NCI-H2107 (cell line): Measurements from ENCODE around the gene KCNIP4.
"Not testable (repeated sequence)": the region's sequence is repeated elsewhere in the genome, so short reads cannot be mapped to it uniquely, and the experiment has no call there.

Experiments used
- DNase-seq: peaks from one replicate; lab custom pipeline; 2025; lab: John Stamatoyannopoulos, UW

Gene KCNIP4

DNA sequence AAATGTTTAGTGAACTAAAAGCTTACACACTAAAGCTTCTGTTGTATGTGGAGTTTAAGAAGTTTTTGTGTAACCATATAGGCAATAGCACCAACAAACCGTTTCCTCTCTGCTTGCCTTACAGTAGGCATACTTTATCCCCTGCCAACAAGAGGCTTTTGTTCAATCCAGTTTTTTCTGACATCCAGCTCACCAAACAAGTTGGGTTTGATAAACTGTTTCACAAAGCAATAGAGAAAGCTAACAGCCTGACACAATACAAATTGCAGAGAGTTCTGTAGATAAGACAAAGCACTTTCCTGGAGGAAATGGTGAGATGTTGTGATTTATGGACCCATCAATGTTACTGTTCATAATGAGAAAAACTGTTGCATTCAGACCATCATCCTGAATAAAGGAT lies 1194.5 kb downstream of the KCNIP4 start:
- no peak for DNase-seq

DNA sequence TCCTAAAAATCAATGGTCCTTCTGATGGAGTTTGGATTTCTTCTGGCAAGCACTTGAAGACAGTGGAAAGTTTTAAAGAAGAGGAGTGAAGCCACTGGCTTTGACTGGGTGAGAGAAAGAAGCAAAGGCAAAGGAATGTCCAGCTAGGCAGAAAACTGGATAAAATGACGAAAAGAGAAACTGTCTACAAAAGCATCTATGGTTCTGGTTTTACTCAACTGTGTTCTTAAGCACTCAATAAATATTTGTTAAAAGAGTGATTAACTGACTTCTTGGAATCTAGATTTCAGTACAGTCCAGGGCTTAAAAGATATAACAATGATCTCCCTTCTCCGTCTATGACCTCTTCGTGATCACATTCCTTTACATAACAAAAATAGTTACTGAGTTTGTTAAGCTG lies 1195.9 kb downstream of the KCNIP4 start:
- no peak for DNase-seq

DNA sequence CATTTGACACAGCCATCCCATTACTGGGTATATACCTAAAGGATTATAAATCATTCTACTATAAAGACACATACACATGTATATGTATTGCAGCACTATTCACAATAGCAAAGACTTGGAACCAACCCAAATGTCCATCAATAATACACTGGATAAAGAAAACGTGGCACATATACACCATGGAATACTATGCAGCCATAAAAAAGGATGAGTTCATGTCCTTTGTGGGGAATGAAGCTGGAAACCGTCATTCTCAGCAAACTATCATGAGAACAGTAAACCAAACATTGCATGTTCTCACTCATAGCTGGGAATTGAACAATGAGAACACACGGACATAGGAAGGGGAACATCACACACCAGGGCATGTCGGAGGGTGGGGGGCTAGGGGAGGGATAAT lies 1202.6 kb downstream of the KCNIP4 start:
- DNase-seq = not testable (repeated sequence)

DNA sequence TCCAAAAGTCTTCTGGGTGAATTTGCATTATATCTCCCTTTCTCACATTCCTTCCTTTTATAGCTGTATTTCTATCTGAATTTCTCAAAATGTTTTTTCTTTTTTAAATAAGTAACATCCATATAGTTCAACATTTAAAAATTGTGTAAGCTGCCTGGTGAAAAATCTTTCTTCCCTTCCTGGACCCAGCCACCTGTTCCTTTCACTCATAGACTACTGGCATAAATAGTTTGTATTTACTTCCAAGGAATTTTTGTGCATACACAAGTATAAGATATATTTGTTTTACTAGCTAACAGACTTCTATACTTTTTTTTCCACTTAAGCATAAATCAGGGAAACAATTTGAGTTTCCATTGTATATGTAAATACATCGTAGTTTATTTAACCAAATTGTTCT lies 1212.6 kb downstream of the KCNIP4 start:
- no peak for DNase-seq

DNA sequence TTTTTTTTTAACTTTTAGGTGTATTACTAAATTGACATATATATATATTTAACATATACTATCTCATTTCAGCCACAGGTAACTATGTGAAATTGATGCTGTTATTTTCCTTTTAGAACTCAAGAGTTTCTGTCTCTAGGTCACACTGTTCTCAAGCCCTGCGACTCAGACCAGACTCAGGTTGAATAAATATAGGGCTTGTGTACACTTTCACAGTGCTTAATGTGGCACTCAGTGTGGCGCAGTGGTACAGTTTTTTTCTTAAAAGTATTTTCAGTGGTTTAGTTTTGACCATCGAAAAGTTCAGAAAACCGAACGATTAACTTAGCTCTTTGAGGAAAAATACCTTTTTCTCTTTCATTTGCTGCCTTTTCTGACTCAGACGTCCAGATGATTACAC lies 1223.7 kb downstream of the KCNIP4 start:
- DNase-seq = no peak

DNA sequence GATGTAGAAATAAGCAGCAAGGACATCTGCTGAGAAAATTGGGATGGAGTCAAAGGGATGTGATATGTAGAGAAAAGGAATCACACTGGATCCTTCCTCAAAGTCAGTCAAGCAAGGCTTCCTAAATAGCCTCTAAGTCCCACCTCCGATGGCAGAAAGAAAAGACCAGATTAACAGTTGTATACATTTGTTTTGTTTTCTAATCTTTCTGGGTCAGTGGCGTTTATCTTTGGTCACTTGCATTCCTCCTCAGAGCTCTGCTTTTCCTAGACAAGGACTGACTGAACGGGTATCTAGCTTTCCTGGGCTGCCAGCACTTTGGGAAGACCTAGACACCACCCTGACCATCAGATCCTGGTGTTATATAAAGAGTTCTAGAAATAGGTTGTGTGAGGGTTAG lies 1225.1 kb downstream of the KCNIP4 start:
- DNase-seq = no peak

DNA sequence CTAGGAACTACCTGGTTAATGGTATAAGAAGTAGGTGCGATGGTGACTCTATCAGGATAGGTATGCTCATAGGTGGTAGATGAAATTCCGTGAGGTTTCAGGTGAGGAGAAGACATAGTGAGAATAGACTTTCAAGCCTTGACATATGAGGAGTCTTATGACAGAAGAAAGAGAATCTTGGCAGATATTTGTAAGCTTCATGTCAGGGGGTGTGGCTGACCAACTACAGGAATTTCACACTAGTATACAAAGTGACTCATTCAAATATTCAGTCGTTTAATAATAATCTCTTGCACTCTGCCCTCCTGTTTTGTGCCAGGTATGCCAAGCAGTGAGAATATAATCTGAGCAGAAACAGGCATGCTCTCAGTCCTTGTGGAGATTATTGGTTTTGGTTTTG lies 1225.6 kb downstream of the KCNIP4 start:
- DNase-seq = no peak

DNA sequence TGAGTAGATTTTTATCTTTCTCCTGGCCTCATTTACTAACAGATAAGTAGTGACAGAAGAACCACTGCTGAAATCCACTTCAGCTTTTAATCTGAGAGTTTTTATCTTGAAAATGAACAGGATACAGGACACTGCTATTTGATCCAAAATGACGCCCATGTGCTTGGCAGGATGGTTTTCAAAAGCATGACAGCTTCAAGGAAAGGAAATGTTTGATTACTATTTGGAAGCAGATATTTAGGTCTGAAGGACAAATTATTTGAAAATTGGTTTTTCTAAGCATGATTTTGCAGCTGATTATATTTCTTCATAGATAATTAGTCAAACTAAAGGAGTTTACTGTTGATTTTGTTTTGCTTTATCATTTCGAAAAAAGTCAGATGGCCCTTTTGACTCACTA lies 1237.2 kb downstream of the KCNIP4 start:
- no peak for DNase-seq

DNA sequence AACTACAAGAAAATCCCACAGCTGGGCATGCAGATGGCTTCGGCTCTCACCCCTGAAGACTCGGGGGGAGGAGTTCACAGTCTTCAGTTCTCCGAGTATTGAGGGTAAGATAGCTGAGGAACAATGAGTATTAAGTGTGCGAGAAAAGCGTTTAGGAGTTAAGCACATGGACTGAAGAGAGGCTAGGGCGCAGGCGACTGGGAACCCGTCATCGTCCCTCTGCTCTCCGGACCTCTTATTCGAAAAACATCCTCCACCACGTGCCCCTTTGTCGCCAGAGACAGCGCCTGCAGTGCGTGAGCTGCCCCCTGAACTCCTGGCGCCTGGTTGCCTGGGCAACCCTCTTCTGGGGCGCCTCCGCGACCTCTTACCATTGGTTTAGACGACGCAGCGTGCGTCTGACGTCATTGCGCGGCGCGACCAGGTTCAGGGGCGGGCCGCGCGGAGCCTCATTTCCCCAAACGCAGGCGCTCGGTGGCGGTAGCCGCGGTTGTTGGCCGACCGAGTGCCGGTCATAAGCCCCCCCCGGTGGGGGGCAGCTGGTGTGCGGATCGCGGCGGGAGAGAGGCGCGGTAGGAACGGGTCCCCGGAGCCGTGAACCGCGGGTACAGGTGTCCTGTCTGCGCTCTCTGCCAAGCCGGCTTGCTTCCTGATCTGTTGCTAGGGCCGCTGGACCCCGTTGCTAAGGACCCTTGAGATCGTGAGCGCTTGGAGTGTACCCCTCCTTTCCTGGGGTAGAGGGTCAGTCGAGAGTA lies 1248.4 kb downstream of the KCNIP4 start, which contains the start of gene PACRGL:
PACRGL (plus strand) TSS at position 452 of the 755 bp plus-strand sequence. CDS start 4,024 bp downstream, outside the sequence.
- DNase-seq = peak; percentile 62

DNA sequence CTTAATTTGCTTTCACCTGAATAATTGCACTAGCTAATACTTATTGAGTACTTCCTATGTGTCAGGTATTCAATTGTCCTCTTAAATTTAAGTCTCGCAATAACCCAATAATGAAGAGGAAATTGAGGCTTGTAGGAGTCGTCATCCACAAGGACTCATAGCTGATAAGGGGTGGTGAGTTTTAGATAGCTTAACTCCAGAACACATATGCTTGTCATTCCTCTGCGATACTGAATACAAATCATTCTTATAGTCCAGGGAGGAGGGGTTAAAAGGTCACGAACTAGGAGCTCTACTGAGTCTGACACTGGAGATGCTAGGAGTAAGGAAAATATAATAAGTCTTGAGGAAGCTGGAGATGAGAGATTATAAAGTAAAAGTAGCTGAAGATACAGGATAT lies 1249.8 kb downstream of the KCNIP4 start:
- no peak for DNase-seq

DNA sequence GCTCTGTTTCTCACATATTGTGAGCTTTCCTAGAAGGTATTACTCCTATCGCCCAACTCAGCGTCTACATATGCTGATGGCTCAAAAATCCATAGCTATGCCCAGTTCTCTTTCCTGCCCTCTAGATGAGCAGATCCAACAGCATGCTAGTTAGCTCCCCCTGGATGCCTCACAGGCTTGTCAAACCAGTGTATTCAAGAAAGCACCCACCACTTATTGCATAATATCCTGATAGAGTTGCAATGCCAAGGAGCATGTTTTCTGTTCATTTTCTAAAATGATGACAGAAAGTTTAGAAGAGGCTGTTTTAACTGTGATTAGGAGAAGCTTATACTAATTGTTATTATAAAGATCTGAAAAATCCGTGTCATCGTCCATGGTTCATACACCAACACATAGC lies 1250.2 kb downstream of the KCNIP4 start:
- DNase-seq = no peak

DNA sequence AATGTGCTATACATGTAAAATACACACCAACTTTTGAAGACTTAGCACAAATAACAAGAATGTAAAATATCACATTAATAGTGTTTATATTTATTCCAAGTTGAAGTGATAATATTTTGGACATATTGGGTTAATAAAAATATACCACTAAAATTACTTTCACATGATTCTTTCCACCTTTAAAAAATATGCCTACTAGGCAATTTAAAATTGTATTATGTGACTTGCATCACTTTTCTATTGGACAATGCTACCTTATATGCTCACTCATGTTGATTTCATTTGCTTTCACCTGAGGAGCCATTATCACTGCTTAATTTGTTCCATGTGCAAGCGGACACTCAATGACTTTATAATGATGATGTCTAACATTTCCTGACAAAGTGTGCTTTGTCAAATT lies 1251.8 kb downstream of the KCNIP4 start:
- DNase-seq = no peak

DNA sequence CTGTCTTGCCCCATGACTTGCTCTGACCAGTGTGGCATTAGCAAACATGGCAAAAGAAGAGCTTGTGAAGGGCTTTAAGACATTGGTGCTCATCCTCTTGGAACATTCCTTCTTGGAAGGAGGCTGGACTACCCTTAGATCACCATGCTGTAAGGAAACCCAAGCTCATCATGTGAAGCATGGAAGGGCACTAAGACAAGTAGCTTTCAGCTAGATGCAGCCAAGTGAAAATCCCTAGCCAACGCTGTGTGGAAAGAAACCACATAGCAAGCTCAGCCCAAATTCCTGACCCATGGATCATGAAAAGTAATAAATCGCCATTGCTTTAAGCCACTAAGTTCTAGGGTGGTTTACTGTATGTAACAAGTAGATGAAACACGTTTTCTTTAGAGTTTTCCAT lies 1260.7 kb downstream of the KCNIP4 start:
- no peak for DNase-seq

DNA sequence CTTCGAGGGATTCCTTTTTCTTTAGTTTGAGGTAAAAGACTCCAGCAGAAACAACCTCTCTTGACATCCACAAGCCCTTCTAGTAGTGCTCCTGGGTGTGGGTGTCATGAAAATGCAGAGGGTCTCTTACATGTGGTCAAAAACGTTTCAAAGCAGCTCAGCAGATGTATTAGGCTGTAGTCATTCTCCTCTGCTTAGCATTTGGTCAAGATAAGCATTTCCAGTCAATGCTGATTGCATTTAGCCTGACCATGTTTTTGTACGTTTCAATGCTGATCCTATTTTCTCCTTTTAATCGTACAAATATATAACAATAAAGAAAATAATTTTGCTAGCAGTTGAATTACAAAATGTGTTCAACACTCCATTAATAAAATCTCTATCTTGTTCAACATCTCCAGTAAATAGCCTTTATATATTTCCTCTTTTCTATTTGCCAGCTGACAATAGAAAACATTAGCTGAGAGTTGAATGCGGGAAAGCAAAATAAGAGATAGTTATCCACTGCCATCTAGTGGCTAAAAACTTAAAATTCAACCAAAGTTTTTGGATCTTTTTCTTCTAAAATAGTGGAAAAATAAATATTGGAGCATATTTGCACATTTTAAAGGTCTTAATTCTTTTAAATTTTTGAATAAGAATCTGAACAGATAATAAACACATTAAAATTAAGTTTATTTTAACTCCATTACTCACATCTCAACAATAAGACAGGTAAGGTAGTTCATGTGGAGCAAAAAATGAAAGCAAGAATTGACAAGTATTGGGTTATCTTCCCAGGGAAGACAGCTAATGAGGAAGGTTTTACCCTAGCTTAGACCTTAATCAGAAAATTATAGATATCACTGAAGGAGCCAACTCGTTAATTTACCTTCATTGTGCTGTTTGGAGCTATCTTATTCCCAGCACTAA lies 1263.5 kb downstream of the KCNIP4 start:
- DNase-seq = no peak

DNA sequence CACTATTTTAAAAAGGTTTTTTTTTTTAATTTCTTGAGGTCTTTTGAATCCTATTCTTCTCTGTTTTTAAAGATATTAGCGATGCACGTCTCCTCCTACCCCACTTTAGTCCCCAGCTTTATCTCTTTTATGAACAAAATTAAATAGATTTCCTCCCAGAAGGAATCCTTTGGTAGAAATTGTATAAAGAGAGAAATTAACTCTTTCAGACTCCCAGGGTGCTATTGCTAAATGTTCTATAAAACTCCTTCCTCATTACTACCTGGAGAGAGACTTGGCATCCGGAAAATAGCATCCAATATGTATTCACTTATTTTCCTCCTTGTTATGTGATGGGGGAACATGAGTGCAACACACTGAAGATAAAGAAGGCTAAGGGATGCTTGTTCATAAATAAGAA lies 1264.8 kb downstream of the KCNIP4 start:
- no peak for DNase-seq

DNA sequence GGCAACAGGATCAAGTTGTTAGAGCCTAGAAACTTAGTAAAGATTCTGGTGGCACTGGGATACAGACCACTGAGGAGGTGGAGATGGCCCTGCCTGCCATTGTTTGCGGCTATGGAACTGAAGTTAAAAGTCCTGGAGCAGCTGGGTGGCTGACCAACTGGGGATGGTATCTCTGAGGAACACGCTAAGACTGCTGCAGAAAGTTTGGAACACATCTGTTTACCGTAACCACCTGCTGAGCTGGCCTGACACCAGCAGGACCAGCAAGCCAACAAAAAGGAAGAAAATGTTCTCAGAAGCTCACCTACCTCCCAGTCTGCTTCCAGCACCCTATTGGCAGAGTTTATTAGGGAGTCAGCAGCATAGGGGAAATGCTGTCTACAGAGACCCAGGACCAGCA lies 1265.7 kb downstream of the KCNIP4 start:
- DNase-seq = no peak

DNA sequence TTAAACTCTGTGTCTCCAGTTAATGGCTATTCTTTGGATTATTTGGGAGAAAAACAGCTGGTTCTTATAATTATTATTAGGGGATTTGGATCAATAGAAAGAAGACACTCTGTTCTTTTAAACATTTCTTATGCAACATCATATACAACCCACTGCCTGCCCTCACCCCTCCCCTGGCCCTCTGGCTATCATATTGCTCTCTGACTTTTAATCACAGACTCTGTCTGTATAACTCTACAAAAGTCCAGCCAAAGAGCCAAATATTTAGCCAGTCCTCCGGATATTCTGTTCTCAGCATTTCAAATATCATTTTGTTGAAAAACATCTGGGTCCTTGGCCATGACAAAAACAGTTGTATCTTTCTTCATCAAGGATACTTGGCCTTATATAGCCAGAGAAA lies 1267.3 kb downstream of the KCNIP4 start:
- DNase-seq = no peak

DNA sequence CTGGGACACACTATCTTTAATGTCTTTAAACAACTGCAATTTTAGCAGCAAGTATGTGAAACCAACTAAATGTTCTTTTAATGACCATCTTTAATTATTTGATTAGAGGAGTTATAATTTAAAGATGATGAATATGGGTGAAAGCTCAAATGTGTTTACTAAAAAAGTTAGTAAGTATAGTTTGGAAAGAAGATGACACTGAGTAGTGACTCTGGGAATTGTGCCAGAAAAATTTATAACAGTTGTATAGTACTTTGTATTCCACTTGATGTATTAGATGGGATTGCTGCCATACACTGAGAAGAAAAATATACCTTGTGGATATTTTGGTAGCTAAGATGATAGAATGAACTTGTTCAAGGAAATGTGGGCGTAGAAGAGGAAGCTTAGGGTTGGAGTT lies 1267.8 kb downstream of the KCNIP4 start:
- no peak for DNase-seq

DNA sequence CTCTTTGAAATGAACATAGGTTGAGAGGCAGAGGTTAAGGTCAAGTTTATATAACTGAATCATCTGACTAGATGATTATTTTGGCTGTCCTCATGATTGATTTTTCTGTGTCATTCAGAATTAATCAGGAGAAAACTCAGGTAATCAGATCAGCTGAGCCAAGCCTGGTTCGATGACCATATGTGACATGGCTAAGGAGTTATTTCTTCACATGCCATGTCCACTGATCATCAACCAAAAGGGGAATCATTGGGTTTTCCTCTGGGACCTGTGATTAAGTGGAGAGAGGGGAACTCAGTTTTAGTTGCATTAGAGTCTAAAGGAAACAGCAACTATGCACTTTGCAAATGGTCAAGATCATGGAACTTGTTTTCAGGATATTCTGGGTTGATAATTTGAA lies 1268.6 kb downstream of the KCNIP4 start:
- DNase-seq = no peak
